Smooth muscle cell (in vitro differentiated cells): Measurements from ENCODE around the gene DZIP3. TPM values are rescaled to one million over a fixed set of nuclear protein-coding genes. Genes with fewer than 3 reads are reported as not detected.

Experiments used
- DNase-seq: peaks from one replicate; lab custom pipeline; 2025; ENCODE audit not compliant: unreplicated experiment; lab: John Stamatoyannopoulos, UW
- H2AFZ ChIP-seq: fragments of 200-600 bp; sonication (generic); 2 replicates; pipeline ENCODE4 v1.6.0; 2016; ENCODE audit warnings: antibody characterized with exemption, low read depth, mild to moderate bottlenecking
- H3F3A ChIP-seq: fragments of 200-600 bp; sonication (generic); 2 replicates; pipeline ENCODE4 v1.6.0; 2017; ENCODE audit warnings: antibody characterized with exemption, low read depth
- H3K27ac ChIP-seq: fragments of 200-600 bp; sonication (generic); 2 replicates; pipeline ENCODE4 v1.5.1; 2016; ENCODE audit warnings: low read depth, mild to moderate bottlenecking
- H3K27me3 ChIP-seq: fragments of 200-600 bp; sonication (generic); 2 replicates; pipeline ENCODE4 v1.6.1; 2016; ENCODE audit warnings: low read depth, mild to moderate bottlenecking
- H3K36me3 ChIP-seq: fragments of 200-600 bp; sonication (generic); 2 replicates; pipeline ENCODE4 v1.5.1; 2016; ENCODE audit warnings: low read depth
- H3K4me1 ChIP-seq: fragments of 200-600 bp; sonication (generic); 2 replicates; pipeline ENCODE4 v1.5.1; 2016; ENCODE audit warnings: low read depth
- H3K4me2 ChIP-seq: fragments of 200-600 bp; sonication (generic); 2 replicates; pipeline ENCODE4 v1.6.0; 2016; ENCODE audit warnings: mild to moderate bottlenecking
- H3K4me3 ChIP-seq: fragments of 200-600 bp; sonication (generic); 2 replicates; pipeline ENCODE4 v1.5.1; 2016; ENCODE audit warnings: mild to moderate bottlenecking
- H3K79me2 ChIP-seq: fragments of 200-600 bp; sonication (generic); 2 replicates; pipeline ENCODE4 v1.6.0; 2016; ENCODE audit warnings: low read depth, mild to moderate bottlenecking
- H3K9ac ChIP-seq: fragments of 200-600 bp; sonication (generic); 2 replicates; pipeline ENCODE4 v1.6.0; 2016; ENCODE audit warnings: low read depth
- H3K9me3 ChIP-seq: fragments of 200-600 bp; sonication (generic); replicated peaks from 2 replicates; pipeline ENCODE4 v1.5.1; 2016; ENCODE audit warnings: low read depth
- H4K20me1 ChIP-seq: fragments of 200-600 bp; sonication (generic); 2 replicates; pipeline ENCODE4 v1.6.0; 2016; ENCODE audit warnings: low read depth
- WGBS: methylation state at CpG from one replicate; pipeline ENCODE4 v1.1.7; 2016; ENCODE audit warnings: low lambda C conversion rate; 5-methylcytosine and 5-hydroxymethylcytosine counted together
- polyA plus RNA-seq: library from polyadenylated mRNA; unstranded; fragments of >200 nt; fragmentation: Nextera tagmentation; extraction: Ambion mirVana; gene quantifications from 2 replicates; pipeline ENCODE4 v1.2.1, GENCODE V29; 2016
- total RNA-seq: library from RNA; depleted of rRNA; stranded (reverse); fragments of >200 nt; gene quantifications from 2 replicates; pipeline ENCODE4 v1.2.3, GENCODE V29; 2014
- TF ChIP-seq, protein P1 (sequence below): fragments of 200-600 bp; sonication (generic); IDR thresholded peaks from 2 replicates; pipeline ENCODE4 v1.5.1; 2017; ENCODE audit warnings: borderline replicate concordance, mild to moderate bottlenecking, antibody characterized with exemption; ENCODE audit not compliant: insufficient read depth, poor library complexity, severe bottlenecking

The DZIP3 gene
- total and polyA plus RNA-seq, 2 experiments from 2014 or later = 6.2 to 13.8 TPM

DNA sequence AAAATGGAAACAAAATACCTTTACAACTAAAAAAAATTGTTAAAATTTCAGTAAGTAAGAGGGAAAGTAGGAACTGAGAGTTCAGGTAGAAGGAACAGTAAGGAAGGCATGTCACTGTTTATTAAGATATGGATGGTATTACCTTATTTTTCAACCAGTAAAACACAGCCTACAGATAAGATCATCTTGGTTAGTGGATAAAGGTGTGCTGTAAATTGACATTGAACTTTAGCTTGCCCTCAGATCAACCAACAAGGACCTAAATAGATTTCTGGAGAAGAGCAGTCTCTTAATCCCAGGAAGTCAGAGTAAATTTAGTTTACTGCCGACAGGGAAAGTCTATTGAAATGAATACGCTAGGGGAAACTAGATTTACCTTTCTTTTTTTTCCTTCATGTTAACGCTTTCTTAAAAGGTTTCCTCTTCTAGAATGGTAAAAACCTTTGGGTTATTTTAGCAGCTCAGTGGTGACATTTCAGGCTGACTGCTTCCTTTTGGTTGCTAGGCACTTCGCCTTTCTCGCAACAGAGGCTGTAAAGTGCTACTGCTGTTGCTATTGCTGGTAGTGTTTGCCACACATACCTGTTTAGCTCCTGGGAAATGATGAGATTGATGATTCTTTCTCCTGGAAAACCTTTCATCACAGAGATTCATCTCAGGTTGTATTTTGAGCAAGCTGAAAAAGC lies 12.9 kb downstream of the DZIP3 start:
- Histone ChIP-seq H3K79me2 (peaks cover 8% of the 10 kb centered on the region), H4K20me1 (no peaks in the 10 kb centered on the region), H3K9me3 (no peaks in the 10 kb centered on the region), H3K4me2 (peak overlapping the region; percentile 54), H3F3A (no peaks in the 10 kb centered on the region), H2AFZ (peak overlapping the region; percentile 40), H3K4me1 (peaks cover 25% of the 10 kb centered on the region), H3K27ac (peak overlapping the region; percentile 30), H3K9ac (peak overlapping the region; percentile 20), H3K27me3 (no peaks in the 10 kb centered on the region), H3K4me3 (no peak overlapping the region), H3K36me3 (no peaks in the 10 kb centered on the region)
- WGBS = 87% methylated on average over 5 of the region's 5 CpGs
- TF ChIP-seq, protein P1, sequence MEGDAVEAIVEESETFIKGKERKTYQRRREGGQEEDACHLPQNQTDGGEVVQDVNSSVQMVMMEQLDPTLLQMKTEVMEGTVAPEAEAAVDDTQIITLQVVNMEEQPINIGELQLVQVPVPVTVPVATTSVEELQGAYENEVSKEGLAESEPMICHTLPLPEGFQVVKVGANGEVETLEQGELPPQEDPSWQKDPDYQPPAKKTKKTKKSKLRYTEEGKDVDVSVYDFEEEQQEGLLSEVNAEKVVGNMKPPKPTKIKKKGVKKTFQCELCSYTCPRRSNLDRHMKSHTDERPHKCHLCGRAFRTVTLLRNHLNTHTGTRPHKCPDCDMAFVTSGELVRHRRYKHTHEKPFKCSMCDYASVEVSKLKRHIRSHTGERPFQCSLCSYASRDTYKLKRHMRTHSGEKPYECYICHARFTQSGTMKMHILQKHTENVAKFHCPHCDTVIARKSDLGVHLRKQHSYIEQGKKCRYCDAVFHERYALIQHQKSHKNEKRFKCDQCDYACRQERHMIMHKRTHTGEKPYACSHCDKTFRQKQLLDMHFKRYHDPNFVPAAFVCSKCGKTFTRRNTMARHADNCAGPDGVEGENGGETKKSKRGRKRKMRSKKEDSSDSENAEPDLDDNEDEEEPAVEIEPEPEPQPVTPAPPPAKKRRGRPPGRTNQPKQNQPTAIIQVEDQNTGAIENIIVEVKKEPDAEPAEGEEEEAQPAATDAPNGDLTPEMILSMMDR = no peak
- no peak for DNase-seq

DNA sequence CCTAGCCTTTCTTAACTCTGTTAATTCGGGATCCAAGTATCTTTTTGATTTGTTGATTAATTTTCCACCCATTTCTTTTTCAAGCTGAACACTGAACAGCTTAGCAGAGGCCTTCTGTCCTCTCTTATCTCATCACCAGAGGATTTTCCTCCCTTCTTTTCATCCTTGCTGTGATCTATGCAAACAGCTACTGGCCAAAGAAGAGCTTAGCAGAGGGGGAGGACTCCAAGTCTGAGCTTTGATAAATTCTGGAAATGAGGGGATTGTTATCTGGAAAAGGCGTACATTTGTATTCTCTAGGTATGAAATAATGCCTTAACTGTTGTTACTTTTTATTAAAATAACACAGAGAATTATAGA lies 13.4 kb downstream of the DZIP3 start:
- TF ChIP-seq, protein P1 = no peak
- peak overlapping the region; percentile 54 for H3K4me2 ChIP-seq

DNA sequence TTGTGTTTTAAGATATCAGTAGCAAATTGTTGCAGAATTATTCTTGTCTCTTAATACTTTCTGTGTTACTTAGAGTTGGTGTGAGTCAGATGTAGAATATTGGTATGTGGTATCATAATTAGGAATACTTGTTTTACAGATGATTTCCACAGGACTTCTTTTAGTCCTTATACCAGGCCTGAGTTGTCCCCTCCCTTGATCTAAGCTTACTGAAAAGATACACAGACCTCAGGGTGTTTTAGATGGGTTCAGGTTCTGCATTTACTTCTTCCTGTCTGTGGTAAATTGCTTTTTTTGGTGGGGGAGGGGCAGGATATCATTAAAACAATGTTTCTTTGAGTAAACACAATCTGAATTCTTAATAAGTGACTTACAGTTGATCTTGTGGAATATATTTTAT lies 14.2 kb downstream of the DZIP3 start:
- H3K9me3 ChIP-seq = no peaks in the 10 kb centered on the region
- no peaks in the 10 kb centered on the region for H3K27me3 ChIP-seq
- H3K9ac ChIP-seq = no peak overlapping the region
- H2AFZ ChIP-seq = no peak overlapping the region
- no peaks in the 10 kb centered on the region for H3K36me3 ChIP-seq
- DNase-seq = no peak
- no peak overlapping the region for H3K4me3 ChIP-seq
- H3K27ac ChIP-seq = peak overlapping the region; percentile 30
- H4K20me1 ChIP-seq = no peaks in the 10 kb centered on the region
- TF ChIP-seq, protein P1 = no peak
- H3K4me2 ChIP-seq = peak overlapping the region; percentile 54
- H3K79me2 ChIP-seq = peaks cover 8% of the 10 kb centered on the region
- no peaks in the 10 kb centered on the region for H3F3A ChIP-seq
- peaks cover 25% of the 10 kb centered on the region for H3K4me1 ChIP-seq

More for the DNA sequence above, 13.4 kb downstream of the DZIP3 start:
- WGBS = 62% methylated on average over 2 of the region's 2 CpGs
- peak overlapping the region; percentile 20 for H3K9ac ChIP-seq
- peak overlapping the region; percentile 30 for H3K27ac ChIP-seq
- H3K27me3 ChIP-seq = no peaks in the 10 kb centered on the region
- H3K36me3 ChIP-seq = no peaks in the 10 kb centered on the region
- no peaks in the 10 kb centered on the region for H3K9me3 ChIP-seq
- no peaks in the 10 kb centered on the region for H3F3A ChIP-seq
- peaks cover 25% of the 10 kb centered on the region for H3K4me1 ChIP-seq
- peak overlapping the region; percentile 40 for H2AFZ ChIP-seq
- no peaks in the 10 kb centered on the region for H4K20me1 ChIP-seq
- H3K4me3 ChIP-seq = no peak overlapping the region
- peaks cover 8% of the 10 kb centered on the region for H3K79me2 ChIP-seq
- DNase-seq = no peak

DNA sequence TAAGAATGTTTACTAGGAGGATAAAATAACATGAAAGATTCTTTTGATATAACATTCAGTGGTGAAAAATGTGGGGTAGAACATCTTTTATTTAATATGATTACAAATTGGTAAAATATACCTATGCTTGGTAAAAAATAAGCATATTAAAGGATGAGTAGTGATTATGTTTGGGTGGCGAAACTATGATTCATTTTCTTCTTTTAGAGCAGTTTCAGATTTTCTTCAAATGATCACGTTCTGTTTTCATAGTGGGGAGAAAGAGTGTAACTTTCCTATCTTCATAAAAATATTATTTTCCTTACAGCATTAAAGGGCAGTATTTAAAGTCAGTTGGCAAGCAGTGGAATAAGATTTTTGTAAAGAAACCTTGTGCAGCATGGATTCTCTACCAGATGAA lies 15.5 kb downstream of the DZIP3 start:
- 96% methylated on average over 2 of the region's 2 CpGs for WGBS
- no peaks in the 10 kb centered on the region for H3F3A ChIP-seq
- no peaks in the 10 kb centered on the region for H3K27me3 ChIP-seq
- no peak overlapping the region for H3K4me2 ChIP-seq
- H3K9me3 ChIP-seq = no peaks in the 10 kb centered on the region
- H3K79me2 ChIP-seq = peaks cover 8% of the 10 kb centered on the region
- no peak overlapping the region for H3K4me3 ChIP-seq
- no peak overlapping the region for H3K27ac ChIP-seq
- no peak overlapping the region for H2AFZ ChIP-seq
- H3K4me1 ChIP-seq = peaks cover 25% of the 10 kb centered on the region
- no peak overlapping the region for H3K9ac ChIP-seq
- no peak for DNase-seq
- H4K20me1 ChIP-seq = no peaks in the 10 kb centered on the region
- TF ChIP-seq, protein P1 = no peak
- no peaks in the 10 kb centered on the region for H3K36me3 ChIP-seq
